Measurements from ENCODE around the gene BCL7A. TPM values are rescaled to one million over a fixed set of nuclear protein-coding genes. Genes with fewer than 3 reads are reported as not detected.

Gene BCL7A
- total RNA-seq, 5 donors from 2014 or later (not counting 1 experiment from before 2014, with no cell fraction given), result 5.3 to 7.4 (median 6.7) TPM

GRCh38 chr12:122001466-122002209 lies 20.0 kb upstream of the BCL7A start:
- ATAC-seq (replicated peaks in 1 of 4) (no peak), DNase-seq (no peak)
- Mint-ChIP-seq H3K9me3 (peaks cover 0 to 4% (median 2%) of the 10 kb centered on the region in 3 donors), H3K27ac (no peak overlapping the region), H3K36me3 (peaks cover 5% of the 10 kb centered on the region), H3K27me3 (peaks cover 4 to 12% of the 10 kb centered on the region in 2 donors), H3K4me1 (peaks cover 15 to 30% (median 26%) of the 10 kb centered on the region in 3 donors), H3K4me3 (no peak overlapping the region)
- H3K9me3 ChIP-seq, result no peaks in the 10 kb centered on the region
- 96% methylated on average over 10 of the region's 17 CpGs for whole genome bisulfite sequencing (ENCODE audit: insufficient coverage)
- H3K27me3 ChIP-seq (replicated peaks in 1 of 2; ENCODE audit: control insufficient read depth in 2 of 2, extremely low read depth in 1 of 2, insufficient read depth in 2 of 2, low read length in 1 of 2), result peaks cover 0 to 31% of the 10 kb centered on the region in 2 experiments
- H3K4me3 ChIP-seq (ENCODE audit: control insufficient read depth in 1 of 2, extremely low read depth in 1 of 2, low read length in 1 of 2), result no peak overlapping the region
- no peak overlapping the region for H3K27ac ChIP-seq (ENCODE audit: low read length)
- ChIA-PET CTCF (no interaction called here), POLR2A (no interaction called here)
- H3K4me1 ChIP-seq (ENCODE audit: control insufficient read depth in 1 of 2, extremely low read depth in 1 of 2, insufficient read depth in 2 of 2, low read length in 2 of 2), result peaks cover 20 to 29% of the 10 kb centered on the region in 2 experiments
- H3K36me3 ChIP-seq (ENCODE audit: control insufficient read depth in 2 of 2, extremely low read depth in 1 of 2, insufficient read depth in 1 of 2, low read length in 1 of 2), result peaks cover 0 to 3% of the 10 kb centered on the region in 2 donors

- Histone ChIP-seq H3K27ac (ENCODE audit: low read length) (no peak overlapping the region), H3K4me1 (ENCODE audit: control insufficient read depth in 1 of 2, extremely low read depth in 1 of 2, insufficient read depth in 2 of 2, low read length in 2 of 2) (peaks cover 31 to 44% of the 10 kb centered on the region in 2 experiments), H3K9me3 (no peaks in the 10 kb centered on the region), H3K4me3 (ENCODE audit: control insufficient read depth in 1 of 2, extremely low read depth in 1 of 2, low read length in 1 of 2) (peak overlapping the region in 1 of 2 donors; percentile 29), H3K27me3 (replicated peaks in 1 of 2; ENCODE audit: control insufficient read depth in 2 of 2, extremely low read depth in 1 of 2, insufficient read depth in 2 of 2, low read length in 1 of 2) (peaks cover 0 to 33% of the 10 kb centered on the region in 2 experiments), H3K36me3 (ENCODE audit: control insufficient read depth in 2 of 2, extremely low read depth in 1 of 2, insufficient read depth in 1 of 2, low read length in 1 of 2) (peaks cover 0 to 3% of the 10 kb centered on the region in 2 donors)
- no peak overlapping the region for H3K27ac Mint-ChIP-seq
- peak overlapping the region in 1 of 3 donors; percentile 83 for H3K4me3 Mint-ChIP-seq
- H3K4me1 Mint-ChIP-seq, result peaks cover 20 to 39% (median 36%) of the 10 kb centered on the region in 3 donors
- 29% methylated on average over 16 of the region's 28 CpGs for WGBS (ENCODE audit: insufficient coverage)
- peaks cover 5% of the 10 kb centered on the region for H3K36me3 Mint-ChIP-seq
- CTCF ChIA-PET, result no interaction called here
- POLR2A ChIA-PET, result no interaction called here
- H3K27me3 Mint-ChIP-seq, result peaks cover 0 to 15% of the 10 kb centered on the region in 2 donors
- peak in 6 of 35 experiments; percentile 8 to 25 (median 14) for DNase-seq
- ATAC-seq (replicated peaks in 1 of 4), result peak in 2 of 4 experiments; percentile 35 to 55
- H3K9me3 Mint-ChIP-seq, result peaks cover 0 to 4% (median 2%) of the 10 kb centered on the region in 3 donors
Measured at GRCh38 chr12:122003651-122004611, 17.8 kb upstream of the BCL7A start.

- 76% methylated on average over 10 of the region's 12 CpGs for WGBS (ENCODE audit: insufficient coverage)
- ATAC-seq (replicated peaks in 1 of 4) (peak in 2 of 4 experiments; percentile 7 to 35), DNase-seq (no peak)
- Mint-ChIP-seq H3K4me1 (peaks cover 20 to 39% (median 36%) of the 10 kb centered on the region in 3 donors), H3K27ac (no peak overlapping the region), H3K4me3 (peak overlapping the region in 1 of 3 donors; percentile 83), H3K27me3 (peaks cover 0 to 14% of the 10 kb centered on the region in 2 donors), H3K9me3 (peaks cover 0 to 2% (median under 1%) of the 10 kb centered on the region in 3 donors), H3K36me3 (peaks cover 3% of the 10 kb centered on the region)
- no peaks in the 10 kb centered on the region for H3K9me3 ChIP-seq
- peaks cover 0 to 33% of the 10 kb centered on the region in 2 experiments for H3K27me3 ChIP-seq (replicated peaks in 1 of 2; ENCODE audit: control insufficient read depth in 2 of 2, extremely low read depth in 1 of 2, insufficient read depth in 2 of 2, low read length in 1 of 2)
- H3K36me3 ChIP-seq (ENCODE audit: control insufficient read depth in 2 of 2, extremely low read depth in 1 of 2, insufficient read depth in 1 of 2, low read length in 1 of 2), result peaks cover 0 to 3% of the 10 kb centered on the region in 2 donors
- CTCF ChIA-PET, result no interaction called here
- peaks cover 31 to 44% of the 10 kb centered on the region in 2 experiments for H3K4me1 ChIP-seq (ENCODE audit: control insufficient read depth in 1 of 2, extremely low read depth in 1 of 2, insufficient read depth in 2 of 2, low read length in 2 of 2)
- H3K4me3 ChIP-seq (ENCODE audit: control insufficient read depth in 1 of 2, extremely low read depth in 1 of 2, low read length in 1 of 2), result peak overlapping the region in 1 of 2 donors; percentile 29
- POLR2A ChIA-PET, result no interaction called here
- H3K27ac ChIP-seq (ENCODE audit: low read length), result no peak overlapping the region
Measured at GRCh38 chr12:122004633-122005071, 17.0 kb upstream of the BCL7A start.

GRCh38 chr12:122005252-122005776 lies 16.4 kb upstream of the BCL7A start:
- peaks cover 20 to 39% (median 36%) of the 10 kb centered on the region in 3 donors for H3K4me1 Mint-ChIP-seq
- 85% methylated on average over 6 of the region's 11 CpGs for WGBS (ENCODE audit: insufficient coverage)
- peak overlapping the region in 1 of 3 donors; percentile 83 for H3K4me3 Mint-ChIP-seq
- peaks cover 31 to 44% of the 10 kb centered on the region in 2 experiments for H3K4me1 ChIP-seq (ENCODE audit: control insufficient read depth in 1 of 2, extremely low read depth in 1 of 2, insufficient read depth in 2 of 2, low read length in 2 of 2)
- peaks cover 0 to 11% of the 10 kb centered on the region in 2 donors for H3K27me3 Mint-ChIP-seq
- ATAC-seq (replicated peaks in 1 of 4) (no peak), DNase-seq (no peak)
- H3K9me3 Mint-ChIP-seq, result no peaks in the 10 kb centered on the region
- CTCF ChIA-PET, result no interaction called here
- no peaks in the 10 kb centered on the region for H3K36me3 Mint-ChIP-seq
- H3K27ac Mint-ChIP-seq, result no peak overlapping the region
- H3K9me3 ChIP-seq, result no peaks in the 10 kb centered on the region
- POLR2A ChIA-PET, result no interaction called here
- H3K4me3 ChIP-seq (ENCODE audit: control insufficient read depth in 1 of 2, extremely low read depth in 1 of 2, low read length in 1 of 2), result peak overlapping the region in 1 of 2 donors; percentile 8
- H3K27me3 ChIP-seq (replicated peaks in 1 of 2; ENCODE audit: control insufficient read depth in 2 of 2, extremely low read depth in 1 of 2, insufficient read depth in 2 of 2, low read length in 1 of 2), result peaks cover 0 to 33% of the 10 kb centered on the region in 2 experiments
- peaks cover 0 to 3% of the 10 kb centered on the region in 2 donors for H3K36me3 ChIP-seq (ENCODE audit: control insufficient read depth in 2 of 2, extremely low read depth in 1 of 2, insufficient read depth in 1 of 2, low read length in 1 of 2)
- no peak overlapping the region for H3K27ac ChIP-seq (ENCODE audit: low read length)

- Histone ChIP-seq H3K36me3 (ENCODE audit: control insufficient read depth in 2 of 2, extremely low read depth in 1 of 2, insufficient read depth in 1 of 2, low read length in 1 of 2) (peaks cover 0 to 3% of the 10 kb centered on the region in 2 donors), H3K4me1 (ENCODE audit: control insufficient read depth in 1 of 2, extremely low read depth in 1 of 2, insufficient read depth in 2 of 2, low read length in 2 of 2) (peaks cover 31 to 44% of the 10 kb centered on the region in 2 experiments), H3K4me3 (ENCODE audit: control insufficient read depth in 1 of 2, extremely low read depth in 1 of 2, low read length in 1 of 2) (peak overlapping the region; percentile 16 to 58), H3K9me3 (no peaks in the 10 kb centered on the region), H3K27me3 (replicated peaks in 1 of 2; ENCODE audit: control insufficient read depth in 2 of 2, extremely low read depth in 1 of 2, insufficient read depth in 2 of 2, low read length in 1 of 2) (peaks cover 0 to 33% of the 10 kb centered on the region in 2 experiments), H3K27ac (ENCODE audit: low read length) (no peak overlapping the region)
- DNase-seq (peak in 6 of 35 experiments; percentile 3 to 38 (median 20)), ATAC-seq (replicated peaks in 1 of 4) (peak; percentile 57 to 78 (median 74))
- no peaks in the 10 kb centered on the region for H3K9me3 Mint-ChIP-seq
- peak overlapping the region; percentile 67 to 77 for H3K27ac Mint-ChIP-seq
- H3K36me3 Mint-ChIP-seq, result no peaks in the 10 kb centered on the region
- POLR2A ChIA-PET, result interaction anchor here (0.6 to 0.7 kb wide), 2 partner anchors 85 to 752 kb away, joined by 4 to 8 read pairs; no protein-coding TSS in a partner anchor
- CTCF ChIA-PET, result interaction anchor here (0.5 to 0.7 kb wide), 4 partner anchors 13 to 282 kb away, joined by 3 to 5 read pairs (median 4); partner anchors contain the start of gene RHOF (in 1 of the 2)
- H3K4me3 Mint-ChIP-seq, result peak overlapping the region; percentile 22 to 83 (median 62)
- 13% methylated on average over 19 of the region's 24 CpGs for WGBS (ENCODE audit: insufficient coverage)
- H3K27me3 Mint-ChIP-seq, result peaks cover 0 to 12% of the 10 kb centered on the region in 2 donors
- H3K4me1 Mint-ChIP-seq, result peaks cover 20 to 39% (median 36%) of the 10 kb centered on the region in 3 donors
Measured at GRCh38 chr12:122006186-122006926, 15.3 kb upstream of the BCL7A start.
